ENCODE results near the gene GPBAR1. TPM values are rescaled to one million over a fixed set of nuclear protein-coding genes. Genes with fewer than 3 reads are reported as not detected.

GPBAR1 gene
- total and polyA plus RNA-seq, 4 donors, result 0.42 to 2.7 (median 1.8) TPM

DNA sequence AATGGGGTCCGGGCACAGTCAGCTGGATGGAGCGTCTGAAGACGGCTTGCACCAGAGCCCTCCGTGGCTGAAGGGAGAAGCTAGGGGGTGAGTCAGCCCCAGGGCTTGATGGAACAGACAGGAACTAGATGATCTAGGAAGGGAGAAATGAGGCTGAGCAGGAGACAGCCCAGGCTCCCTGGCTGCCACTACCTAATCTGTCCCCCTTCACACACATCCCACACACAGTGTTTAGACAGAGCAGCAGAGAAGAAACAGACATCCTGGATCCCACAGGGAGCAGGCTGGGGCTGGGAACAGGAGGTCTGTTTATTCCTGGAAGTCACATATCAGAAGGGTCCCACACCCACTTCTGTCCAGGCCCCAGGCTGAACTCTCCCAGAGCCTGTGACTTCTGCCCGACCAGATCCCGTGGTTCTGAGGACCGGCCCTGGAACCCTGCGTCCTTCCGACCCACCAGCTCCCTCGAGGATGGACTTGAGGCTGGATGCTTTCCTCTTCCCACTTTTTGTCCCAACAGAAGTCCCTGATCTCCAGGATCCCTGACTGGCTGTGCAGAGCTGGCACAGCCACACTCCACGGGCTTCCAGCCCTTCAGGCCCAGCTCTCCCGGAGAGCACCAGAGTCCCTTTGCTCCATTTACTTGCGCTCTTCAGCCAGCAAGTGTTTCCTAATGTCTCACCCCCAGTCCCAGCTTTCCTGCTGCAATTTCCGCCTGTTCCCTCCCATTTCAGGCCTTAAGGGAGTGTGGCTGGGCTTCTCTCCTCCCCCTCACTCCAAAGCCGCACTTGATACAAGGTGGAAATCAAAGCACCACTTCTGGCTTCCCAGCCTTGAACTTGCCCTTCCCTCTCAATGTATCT, 1.5 kb upstream of the GPBAR1 start (continued):
- TF ChIP-seq, protein P1, sequence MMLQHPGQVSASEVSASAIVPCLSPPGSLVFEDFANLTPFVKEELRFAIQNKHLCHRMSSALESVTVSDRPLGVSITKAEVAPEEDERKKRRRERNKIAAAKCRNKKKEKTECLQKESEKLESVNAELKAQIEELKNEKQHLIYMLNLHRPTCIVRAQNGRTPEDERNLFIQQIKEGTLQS (IDR thresholded peaks at IDR 0.05), result no peak
- TF ChIP-seq, protein P2, sequence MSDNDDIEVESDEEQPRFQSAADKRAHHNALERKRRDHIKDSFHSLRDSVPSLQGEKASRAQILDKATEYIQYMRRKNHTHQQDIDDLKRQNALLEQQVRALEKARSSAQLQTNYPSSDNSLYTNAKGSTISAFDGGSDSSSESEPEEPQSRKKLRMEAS (IDR thresholded peaks at IDR 0.05), result no peak
- TF ChIP-seq TAF1 (conservative IDR thresholded peaks at IDR 0.05), result no peak
- peak; percentile 54 to 73 for TF ChIP-seq RXRA (IDR thresholded peaks at IDR 0.05)
- TF ChIP-seq, protein P3, sequence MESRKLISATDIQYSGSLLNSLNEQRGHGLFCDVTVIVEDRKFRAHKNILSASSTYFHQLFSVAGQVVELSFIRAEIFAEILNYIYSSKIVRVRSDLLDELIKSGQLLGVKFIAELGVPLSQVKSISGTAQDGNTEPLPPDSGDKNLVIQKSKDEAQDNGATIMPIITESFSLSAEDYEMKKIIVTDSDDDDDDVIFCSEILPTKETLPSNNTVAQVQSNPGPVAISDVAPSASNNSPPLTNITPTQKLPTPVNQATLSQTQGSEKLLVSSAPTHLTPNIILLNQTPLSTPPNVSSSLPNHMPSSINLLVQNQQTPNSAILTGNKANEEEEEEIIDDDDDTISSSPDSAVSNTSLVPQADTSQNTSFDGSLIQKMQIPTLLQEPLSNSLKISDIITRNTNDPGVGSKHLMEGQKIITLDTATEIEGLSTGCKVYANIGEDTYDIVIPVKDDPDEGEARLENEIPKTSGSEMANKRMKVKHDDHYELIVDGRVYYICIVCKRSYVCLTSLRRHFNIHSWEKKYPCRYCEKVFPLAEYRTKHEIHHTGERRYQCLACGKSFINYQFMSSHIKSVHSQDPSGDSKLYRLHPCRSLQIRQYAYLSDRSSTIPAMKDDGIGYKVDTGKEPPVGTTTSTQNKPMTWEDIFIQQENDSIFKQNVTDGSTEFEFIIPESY (IDR thresholded peaks at IDR 0.05), result no peak
- TF ChIP-seq HNF4A (conservative IDR thresholded peaks at IDR 0.05), result no peak
- TF ChIP-seq NR2F2 (IDR thresholded peaks at IDR 0.05), result peak; percentile 81

DNA sequence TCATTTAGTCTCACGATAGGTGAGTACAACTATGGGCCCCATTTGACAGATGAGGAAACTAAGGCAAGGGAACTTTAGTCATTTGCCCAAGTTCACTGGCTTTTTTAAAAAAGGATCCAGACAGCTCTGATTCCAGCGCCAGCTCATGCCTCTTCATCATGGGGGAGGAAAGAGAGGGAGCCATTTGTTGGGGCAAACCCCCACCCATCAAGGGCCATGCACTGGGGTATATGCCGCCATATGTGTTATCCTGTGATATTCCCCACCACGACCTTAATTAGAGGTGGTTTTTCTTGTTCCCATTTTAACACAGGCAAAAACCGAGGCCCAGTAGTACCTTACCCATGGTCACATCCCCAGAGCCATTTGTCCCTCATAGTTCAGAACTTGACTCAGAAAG, 649 bp upstream of the GPBAR1 start:
- Histone ChIP-seq H3K9ac (ENCODE audit: low read depth in 1 of 2, low read length in 2 of 2) (no peak overlapping the region), H3K4me1 (ENCODE audit: control insufficient read depth in 4 of 4, insufficient read depth in 4 of 4, low read length in 3 of 4) (peaks cover 1 to 20% (median 10%) of the 10 kb centered on the region in 4 donors), H3K36me3 (ENCODE audit: control insufficient read depth in 4 of 4, insufficient read depth in 3 of 4, low read depth in 1 of 4, low read length in 3 of 4) (peaks cover 4 to 21% (median 11%) of the 10 kb centered on the region in 4 donors), H3K9me3 (ENCODE audit: control insufficient read depth in 4 of 4, low read length in 3 of 4) (no peaks in the 10 kb centered on the region), H3K4me3 (ENCODE audit: low read depth in 1 of 3, low read length in 3 of 3) (no peak overlapping the region), H3K27ac (ENCODE audit: low read depth in 1 of 2, low read length in 2 of 2) (peak overlapping the region in 1 of 2 donors; percentile 59), H3K27me3 (ENCODE audit: control insufficient read depth in 4 of 4, insufficient read depth in 4 of 4, low read length in 3 of 4) (no peaks in the 10 kb centered on the region)
- no peak for DNase-seq (ENCODE audit: low spot score)
- WGBS, result 88% methylated on average over 5 of the region's 5 CpGs
- TF ChIP-seq, protein P2 (IDR thresholded peaks at IDR 0.05), result no peak
- TF ChIP-seq GABPA (IDR thresholded peaks at IDR 0.05 in 1 of 2, conservative IDR thresholded peaks at IDR 0.05 in 1 of 2), result no peak
- no peak for TF ChIP-seq FOXA1 (IDR thresholded peaks at IDR 0.05)
- TF ChIP-seq RXRA (IDR thresholded peaks at IDR 0.05), result no peak
- TF ChIP-seq, protein P1 (IDR thresholded peaks at IDR 0.05), result no peak
- no peak for TF ChIP-seq YY1 (IDR thresholded peaks at IDR 0.05)
- no peak for TF ChIP-seq RAD21 (IDR thresholded peaks at IDR 0.05)
- TF ChIP-seq HNF4G (IDR thresholded peaks at IDR 0.05), result no peak
- no peak for TF ChIP-seq FOXA2 (IDR thresholded peaks at IDR 0.05)
- TF ChIP-seq, protein P4, sequence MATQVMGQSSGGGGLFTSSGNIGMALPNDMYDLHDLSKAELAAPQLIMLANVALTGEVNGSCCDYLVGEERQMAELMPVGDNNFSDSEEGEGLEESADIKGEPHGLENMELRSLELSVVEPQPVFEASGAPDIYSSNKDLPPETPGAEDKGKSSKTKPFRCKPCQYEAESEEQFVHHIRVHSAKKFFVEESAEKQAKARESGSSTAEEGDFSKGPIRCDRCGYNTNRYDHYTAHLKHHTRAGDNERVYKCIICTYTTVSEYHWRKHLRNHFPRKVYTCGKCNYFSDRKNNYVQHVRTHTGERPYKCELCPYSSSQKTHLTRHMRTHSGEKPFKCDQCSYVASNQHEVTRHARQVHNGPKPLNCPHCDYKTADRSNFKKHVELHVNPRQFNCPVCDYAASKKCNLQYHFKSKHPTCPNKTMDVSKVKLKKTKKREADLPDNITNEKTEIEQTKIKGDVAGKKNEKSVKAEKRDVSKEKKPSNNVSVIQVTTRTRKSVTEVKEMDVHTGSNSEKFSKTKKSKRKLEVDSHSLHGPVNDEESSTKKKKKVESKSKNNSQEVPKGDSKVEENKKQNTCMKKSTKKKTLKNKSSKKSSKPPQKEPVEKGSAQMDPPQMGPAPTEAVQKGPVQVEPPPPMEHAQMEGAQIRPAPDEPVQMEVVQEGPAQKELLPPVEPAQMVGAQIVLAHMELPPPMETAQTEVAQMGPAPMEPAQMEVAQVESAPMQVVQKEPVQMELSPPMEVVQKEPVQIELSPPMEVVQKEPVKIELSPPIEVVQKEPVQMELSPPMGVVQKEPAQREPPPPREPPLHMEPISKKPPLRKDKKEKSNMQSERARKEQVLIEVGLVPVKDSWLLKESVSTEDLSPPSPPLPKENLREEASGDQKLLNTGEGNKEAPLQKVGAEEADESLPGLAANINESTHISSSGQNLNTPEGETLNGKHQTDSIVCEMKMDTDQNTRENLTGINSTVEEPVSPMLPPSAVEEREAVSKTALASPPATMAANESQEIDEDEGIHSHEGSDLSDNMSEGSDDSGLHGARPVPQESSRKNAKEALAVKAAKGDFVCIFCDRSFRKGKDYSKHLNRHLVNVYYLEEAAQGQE (IDR thresholded peaks at IDR 0.05), result no peak
- TF ChIP-seq SP1 (IDR thresholded peaks at IDR 0.05), result no peak
- TF ChIP-seq, protein P5, sequence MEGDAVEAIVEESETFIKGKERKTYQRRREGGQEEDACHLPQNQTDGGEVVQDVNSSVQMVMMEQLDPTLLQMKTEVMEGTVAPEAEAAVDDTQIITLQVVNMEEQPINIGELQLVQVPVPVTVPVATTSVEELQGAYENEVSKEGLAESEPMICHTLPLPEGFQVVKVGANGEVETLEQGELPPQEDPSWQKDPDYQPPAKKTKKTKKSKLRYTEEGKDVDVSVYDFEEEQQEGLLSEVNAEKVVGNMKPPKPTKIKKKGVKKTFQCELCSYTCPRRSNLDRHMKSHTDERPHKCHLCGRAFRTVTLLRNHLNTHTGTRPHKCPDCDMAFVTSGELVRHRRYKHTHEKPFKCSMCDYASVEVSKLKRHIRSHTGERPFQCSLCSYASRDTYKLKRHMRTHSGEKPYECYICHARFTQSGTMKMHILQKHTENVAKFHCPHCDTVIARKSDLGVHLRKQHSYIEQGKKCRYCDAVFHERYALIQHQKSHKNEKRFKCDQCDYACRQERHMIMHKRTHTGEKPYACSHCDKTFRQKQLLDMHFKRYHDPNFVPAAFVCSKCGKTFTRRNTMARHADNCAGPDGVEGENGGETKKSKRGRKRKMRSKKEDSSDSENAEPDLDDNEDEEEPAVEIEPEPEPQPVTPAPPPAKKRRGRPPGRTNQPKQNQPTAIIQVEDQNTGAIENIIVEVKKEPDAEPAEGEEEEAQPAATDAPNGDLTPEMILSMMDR (IDR thresholded peaks at IDR 0.05; ENCODE audit: low read depth, low read length, missing input control), result no peak
- TF ChIP-seq HNF4A (conservative IDR thresholded peaks at IDR 0.05), result no peak
- no peak for TF ChIP-seq JUND (IDR thresholded peaks at IDR 0.05)
- TF ChIP-seq EGR1 (IDR thresholded peaks at IDR 0.05; ENCODE audit: low read depth in 2 of 2), result no peak
- TF ChIP-seq NR2F2 (IDR thresholded peaks at IDR 0.05), result no peak
- TF ChIP-seq, protein P3 (IDR thresholded peaks at IDR 0.05), result no peak
- no peak for TF ChIP-seq TAF1 (conservative IDR thresholded peaks at IDR 0.05)

Data from liver (tissue), 9 donors.